Measurements from ENCODE around the gene PRELP.

Gene PRELP

GRCh38 chr1:203495845-203496244, 20.2 kb downstream of the PRELP start:
- H3K9me3 Mint-ChIP-seq = no peaks in the 10 kb centered on the region
- peaks cover 17 to 18% of the 10 kb centered on the region in 2 donors for H3K27me3 Mint-ChIP-seq
- no peak overlapping the region for H3K27ac Mint-ChIP-seq
- ATAC-seq (replicated peaks) = no peak
- no peak for DNase-seq
- H3K36me3 Mint-ChIP-seq = no peaks in the 10 kb centered on the region
- H3K4me1 Mint-ChIP-seq = no peaks in the 10 kb centered on the region
- H3K4me3 Mint-ChIP-seq = no peak overlapping the region

- DNase-seq (no peak), ATAC-seq (replicated peaks) (no peak)
- H3K9me3 Mint-ChIP-seq = no peaks in the 10 kb centered on the region
- no peaks in the 10 kb centered on the region for H3K36me3 Mint-ChIP-seq
- no peak overlapping the region for H3K27ac Mint-ChIP-seq
- H3K27me3 Mint-ChIP-seq = peaks cover 5 to 16% of the 10 kb centered on the region in 2 donors
- H3K4me1 Mint-ChIP-seq = no peaks in the 10 kb centered on the region
- no peak overlapping the region for H3K4me3 Mint-ChIP-seq
These were observed 21.7 kb downstream of the PRELP start for GRCh38 chr1:203497269-203497777.

- Mint-ChIP-seq H3K4me3 (no peak overlapping the region), H3K36me3 (peaks cover 0 to 2% of the 10 kb centered on the region in 2 donors), H3K4me1 (peaks cover 0 to 2% of the 10 kb centered on the region in 2 donors), H3K27ac (no peak overlapping the region), H3K27me3 (peaks cover 11 to 18% of the 10 kb centered on the region in 2 donors), H3K9me3 (no peaks in the 10 kb centered on the region)
- no peak for ATAC-seq (replicated peaks)
- DNase-seq = no peak
These were observed 24.2 kb downstream of the PRELP start for GRCh38 chr1:203499643-203500278.

GRCh38 chr1:203500279-203500678, 24.7 kb downstream of the PRELP start:
- ATAC-seq (replicated peaks) = no peak

GRCh38 chr1:203503836-203504235, 28.2 kb downstream of the PRELP start:
- DNase-seq (no peak), ATAC-seq (replicated peaks) (no peak)
- H3K27me3 Mint-ChIP-seq = peaks cover 6 to 12% of the 10 kb centered on the region in 2 donors
- H3K9me3 Mint-ChIP-seq = no peaks in the 10 kb centered on the region
- H3K36me3 Mint-ChIP-seq = peaks cover 0 to 2% of the 10 kb centered on the region in 2 donors
- peaks cover 0 to 2% of the 10 kb centered on the region in 2 donors for H3K4me1 Mint-ChIP-seq
- H3K27ac Mint-ChIP-seq = no peak overlapping the region
- no peak overlapping the region for H3K4me3 Mint-ChIP-seq

More at GRCh38 chr1:203500279-203500678, 24.7 kb downstream of the PRELP start:
- Mint-ChIP-seq H3K27me3 (peaks cover 11 to 18% of the 10 kb centered on the region in 2 donors), H3K4me1 (peaks cover 0 to 2% of the 10 kb centered on the region in 2 donors), H3K27ac (no peak overlapping the region), H3K9me3 (no peaks in the 10 kb centered on the region), H3K4me3 (no peak overlapping the region), H3K36me3 (peaks cover 0 to 2% of the 10 kb centered on the region in 2 donors)
- DNase-seq = no peak

GRCh38 chr1:203504400-203505250, 29.0 kb downstream of the PRELP start:
- H3K4me3 Mint-ChIP-seq = no peak overlapping the region
- H3K9me3 Mint-ChIP-seq = no peaks in the 10 kb centered on the region
- H3K27ac Mint-ChIP-seq = no peak overlapping the region
- peak; percentile 42 for DNase-seq
- peaks cover 0 to 2% of the 10 kb centered on the region in 2 donors for H3K4me1 Mint-ChIP-seq
- peaks cover 0 to 2% of the 10 kb centered on the region in 2 donors for H3K36me3 Mint-ChIP-seq
- ATAC-seq (replicated peaks) = peak; percentile 87 to 96
- H3K27me3 Mint-ChIP-seq = peaks cover 6 to 12% of the 10 kb centered on the region in 2 donors

- Mint-ChIP-seq H3K9me3 (no peaks in the 10 kb centered on the region), H3K4me3 (no peak overlapping the region), H3K27ac (no peak overlapping the region), H3K4me1 (peaks cover 0 to 2% of the 10 kb centered on the region in 2 donors), H3K36me3 (peaks cover 0 to 2% of the 10 kb centered on the region in 2 donors), H3K27me3 (peaks cover 6 to 12% of the 10 kb centered on the region in 2 donors)
- ATAC-seq (replicated peaks) (no peak), DNase-seq (no peak)
These were observed 30.1 kb downstream of the PRELP start for GRCh38 chr1:203505526-203506204.

GRCh38 chr1:203506858-203507626, 31.4 kb downstream of the PRELP start:
- no peak overlapping the region for H3K4me3 Mint-ChIP-seq
- ATAC-seq (replicated peaks) (no peak), DNase-seq (no peak)
- no peak overlapping the region for H3K27ac Mint-ChIP-seq
- H3K27me3 Mint-ChIP-seq = peaks cover 6 to 10% of the 10 kb centered on the region in 2 donors
- peaks cover 0 to 2% of the 10 kb centered on the region in 2 donors for H3K36me3 Mint-ChIP-seq
- no peaks in the 10 kb centered on the region for H3K9me3 Mint-ChIP-seq
- peaks cover 2 to 6% of the 10 kb centered on the region in 2 donors for H3K4me1 Mint-ChIP-seq

- no peak overlapping the region for H3K27ac Mint-ChIP-seq
- no peak for ATAC-seq (replicated peaks)
- H3K9me3 Mint-ChIP-seq = no peaks in the 10 kb centered on the region
- H3K4me3 Mint-ChIP-seq = no peak overlapping the region
- peaks cover 6 to 9% of the 10 kb centered on the region in 2 donors for H3K27me3 Mint-ChIP-seq
- H3K4me1 Mint-ChIP-seq = peaks cover 7 to 13% of the 10 kb centered on the region in 2 donors
- no peak for DNase-seq
- peaks cover 0 to 2% of the 10 kb centered on the region in 2 donors for H3K36me3 Mint-ChIP-seq
These were observed 32.2 kb downstream of the PRELP start for GRCh38 chr1:203507759-203508158.

GRCh38 chr1:203508463-203509073, 33.0 kb downstream of the PRELP start:
- no peak overlapping the region for H3K27ac Mint-ChIP-seq
- peaks cover 0 to 2% of the 10 kb centered on the region in 2 donors for H3K36me3 Mint-ChIP-seq
- H3K4me1 Mint-ChIP-seq = peaks cover 12 to 21% of the 10 kb centered on the region in 2 donors
- no peak overlapping the region for H3K4me3 Mint-ChIP-seq
- DNase-seq = no peak
- ATAC-seq (replicated peaks) = no peak
- H3K9me3 Mint-ChIP-seq = no peaks in the 10 kb centered on the region
- peaks cover 3 to 4% of the 10 kb centered on the region in 2 donors for H3K27me3 Mint-ChIP-seq

- no peak for DNase-seq
- H3K4me1 Mint-ChIP-seq = peaks cover 16 to 26% of the 10 kb centered on the region in 2 donors
- no peak for ATAC-seq (replicated peaks)
- H3K9me3 Mint-ChIP-seq = no peaks in the 10 kb centered on the region
- peaks cover 0 to 2% of the 10 kb centered on the region in 2 donors for H3K36me3 Mint-ChIP-seq
- no peaks in the 10 kb centered on the region for H3K27me3 Mint-ChIP-seq
- no peak overlapping the region for H3K27ac Mint-ChIP-seq
- H3K4me3 Mint-ChIP-seq = no peak overlapping the region
These were observed 33.5 kb downstream of the PRELP start for GRCh38 chr1:203509135-203509534.

GRCh38 chr1:203511513-203511912, 35.9 kb downstream of the PRELP start:
- Mint-ChIP-seq H3K27ac (no peak overlapping the region), H3K27me3 (peaks cover 7 to 10% of the 10 kb centered on the region in 2 donors), H3K4me1 (peaks cover 16 to 32% of the 10 kb centered on the region in 2 donors), H3K9me3 (no peaks in the 10 kb centered on the region), H3K4me3 (no peak overlapping the region), H3K36me3 (no peaks in the 10 kb centered on the region)
- no peak for DNase-seq
- ATAC-seq (replicated peaks) = no peak

- Mint-ChIP-seq H3K4me1 (peaks cover 16 to 32% of the 10 kb centered on the region in 2 donors), H3K9me3 (no peaks in the 10 kb centered on the region), H3K27ac (no peak overlapping the region), H3K36me3 (no peaks in the 10 kb centered on the region), H3K4me3 (no peak overlapping the region), H3K27me3 (peaks cover 7 to 10% of the 10 kb centered on the region in 2 donors)
- DNase-seq (no peak), ATAC-seq (replicated peaks) (no peak)
These were observed 36.3 kb downstream of the PRELP start for GRCh38 chr1:203511930-203512329.
